Liver (tissue), 9 donors: ENCODE results near the gene FRMPD1. TPM values are rescaled to one million over a fixed set of nuclear protein-coding genes. Genes with fewer than 3 reads are reported as not detected.

Experiments used
- DNase-seq: peaks from one replicate; pipeline ENCODE4 v3.0.0-alpha.2; 2017; ENCODE audit warnings: low spot score
- H3K27ac ChIP-seq, 2 donors: one replicate each; pipeline ENCODE4 v1.7.0; 2013; ENCODE audit warnings: inconsistent platforms in 2 of 2, low read length in 2 of 2, control low read depth in 1 of 2, low read depth in 1 of 2, mild to moderate bottlenecking in 1 of 2
- H3K27me3 ChIP-seq, 4 donors: one replicate each; pipeline versions ENCODE4 v1.6.1 to v1.7.0; 2013; ENCODE audit warnings: low read length in 3 of 4, inconsistent platforms in 1 of 4, mild to moderate bottlenecking in 1 of 4, moderate library complexity in 1 of 4; ENCODE audit not compliant: control insufficient read depth in 4 of 4, insufficient read depth in 4 of 4
- H3K36me3 ChIP-seq, 4 donors: one replicate each; pipeline versions ENCODE4 v1.6.1 to v1.7.0; 2013; ENCODE audit warnings: low read length in 3 of 4, mild to moderate bottlenecking in 3 of 4, low read depth in 1 of 4, moderate library complexity in 1 of 4; ENCODE audit not compliant: control insufficient read depth in 4 of 4, insufficient read depth in 3 of 4
- H3K4me1 ChIP-seq, 4 donors: one replicate each; pipeline versions ENCODE4 v1.6.1 to v1.7.0; 2013; ENCODE audit warnings: low read length in 3 of 4, mild to moderate bottlenecking in 3 of 4, moderate library complexity in 1 of 4; ENCODE audit not compliant: control insufficient read depth in 4 of 4, insufficient read depth in 4 of 4
- H3K4me3 ChIP-seq, 3 donors: one replicate each; pipeline versions ENCODE4 v1.6.1 to v1.7.0; 2013; ENCODE audit warnings: low read length in 3 of 3, control low read depth in 1 of 3, low read depth in 1 of 3, mild to moderate bottlenecking in 1 of 3
- H3K9ac ChIP-seq, 2 donors: one replicate each; pipeline ENCODE4 v1.7.0; 2013; ENCODE audit warnings: low read length in 2 of 2, mild to moderate bottlenecking in 2 of 2, moderate library complexity in 2 of 2, control low read depth in 1 of 2, low read depth in 1 of 2
- H3K9me3 ChIP-seq, 4 donors: one replicate each; pipeline versions ENCODE4 v1.6.1 to v1.7.0; 2013; ENCODE audit warnings: low read length in 3 of 4; ENCODE audit not compliant: control insufficient read depth in 4 of 4
- FOXA2 ChIP-seq: IDR thresholded peaks from 2 replicates; pipeline ENCODE4 v1.6.1; 2016; ENCODE audit warnings: antibody characterized with exemption
- GABPA ChIP-seq, 2 donors: IDR thresholded peaks in 1 of 2; conservative IDR thresholded peaks in 1 of 2; 2 replicates each; pipeline ENCODE4 v1.6.1; 2016; ENCODE audit warnings: antibody characterized with exemption in 2 of 2, mild to moderate bottlenecking in 1 of 2, moderate library complexity in 1 of 2
- HNF4A ChIP-seq, 2 donors: conservative IDR thresholded peaks; 2 replicates each; pipeline ENCODE4 v1.6.1; 2016; ENCODE audit warnings: antibody characterized with exemption in 2 of 2, mild to moderate bottlenecking in 2 of 2
- HNF4G ChIP-seq: IDR thresholded peaks from 2 replicates; pipeline ENCODE4 v1.6.1; 2016; ENCODE audit warnings: antibody characterized with exemption
- JUND ChIP-seq, 2 donors: IDR thresholded peaks; 2 replicates each; pipeline ENCODE4 v1.6.1; 2016; ENCODE audit warnings: antibody characterized with exemption in 2 of 2
- RAD21 ChIP-seq, 2 donors: IDR thresholded peaks; 2 replicates each; pipeline ENCODE4 v1.6.1; 2016; ENCODE audit warnings: antibody characterized with exemption in 2 of 2, mild to moderate bottlenecking in 2 of 2
- RXRA ChIP-seq, 2 donors: IDR thresholded peaks; 2 replicates each; pipeline ENCODE4 v1.6.1; 2017 to 2018; ENCODE audit warnings: antibody characterized with exemption in 2 of 2, mild to moderate bottlenecking in 1 of 2
- SP1 ChIP-seq: IDR thresholded peaks from 2 replicates; pipeline ENCODE4 v1.6.1; 2018; ENCODE audit warnings: antibody characterized with exemption, mild to moderate bottlenecking
- TAF1 ChIP-seq: conservative IDR thresholded peaks from 2 replicates; pipeline ENCODE4 v1.6.1; 2016; ENCODE audit warnings: antibody characterized with exemption, mild to moderate bottlenecking
- YY1 ChIP-seq: IDR thresholded peaks from 2 replicates; pipeline ENCODE4 v1.6.1; 2016; ENCODE audit warnings: antibody characterized with exemption, mild to moderate bottlenecking
- WGBS: extraction: QIAGEN DNeasy Blood & Tissue Kit; methylation state at CpG from one replicate; pipeline ENCODE4 v1.1.7; 2013; 5-methylcytosine and 5-hydroxymethylcytosine counted together
- polyA plus RNA-seq, 2 donors: library from polyadenylated mRNA; stranded (reverse) in 1 of 2; unstranded in 1 of 2; fragments of 200-250 nt in 1 of 2; fragments of >200 nt in 1 of 2; fragmentation: Nextera tagmentation in 1 of 2; extraction: Ambion mirVana in 1 of 2; gene quantifications; one replicate each; pipeline versions ENCODE4 v1.2.1 to v1.2.3, GENCODE V29; 2013 to 2015
- total RNA-seq, 2 donors: library from RNA; depleted of rRNA; stranded (reverse); fragments of >200 nt; gene quantifications; one replicate each; pipeline ENCODE4 v1.2.3, GENCODE V29; 2014
- TF ChIP-seq, protein P1 (sequence below): IDR thresholded peaks from 2 replicates; pipeline ENCODE4 v1.6.1; 2016; ENCODE audit warnings: antibody characterized with exemption
- TF ChIP-seq, protein P2 (sequence below): IDR thresholded peaks from 2 replicates; pipeline ENCODE4 v1.6.1; 2016; ENCODE audit warnings: antibody characterized with exemption
- TF ChIP-seq, protein P3 (sequence below): fragments of 150-350 bp; IDR thresholded peaks from 2 replicates; pipeline ENCODE4 v1.5.1; 2017; ENCODE audit warnings: improper control_type of control experiment, low read depth, low read length; ENCODE audit not compliant: missing input control
- TF ChIP-seq, protein P4 (sequence below): IDR thresholded peaks from 2 replicates; pipeline ENCODE4 v1.6.1; 2016; ENCODE audit warnings: antibody characterized with exemption
- donor health status: healthy.
- donor health status: healthy.
- donor health status: healthy.
- donor health status: healthy.
- donor health status: healthy.

Gene FRMPD1
- total and polyA plus RNA-seq, 4 donors, result 0.06 to 1.8 (median 0.17) TPM

DNA sequence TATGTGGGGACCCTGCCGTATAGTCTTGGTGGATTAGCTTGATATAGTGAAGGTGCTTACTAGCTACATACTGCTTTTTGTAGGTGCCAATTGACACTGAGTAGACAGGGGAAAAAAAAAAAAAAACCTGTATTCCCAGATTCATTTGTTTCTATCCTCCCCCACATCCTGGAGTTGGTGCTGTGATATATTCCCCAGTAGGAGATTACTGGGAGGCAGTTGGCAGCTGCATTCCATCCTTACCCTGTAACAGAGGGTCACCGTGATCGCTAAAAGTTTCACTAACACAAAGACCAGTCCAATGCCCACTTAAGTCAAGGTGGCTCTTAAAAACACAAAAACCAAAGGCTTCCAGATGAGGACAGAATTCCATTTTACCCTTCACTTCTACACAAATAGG is 30.9 kb upstream of the FRMPD1 start:
- no peak overlapping the region for H3K27ac ChIP-seq
- no peaks in the 10 kb centered on the region for H3K36me3 ChIP-seq
- no peak overlapping the region for H3K9ac ChIP-seq
- TF ChIP-seq, protein P1, sequence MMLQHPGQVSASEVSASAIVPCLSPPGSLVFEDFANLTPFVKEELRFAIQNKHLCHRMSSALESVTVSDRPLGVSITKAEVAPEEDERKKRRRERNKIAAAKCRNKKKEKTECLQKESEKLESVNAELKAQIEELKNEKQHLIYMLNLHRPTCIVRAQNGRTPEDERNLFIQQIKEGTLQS, result no peak
- TF ChIP-seq GABPA (IDR thresholded peaks at IDR 0.05 in 1 of 2, conservative IDR thresholded peaks at IDR 0.05 in 1 of 2) (no peak), TAF1 (no peak), RAD21 (IDR thresholded peaks at IDR 0.05) (no peak), YY1 (no peak), FOXA2 (no peak), HNF4G (no peak), JUND (IDR thresholded peaks at IDR 0.05) (no peak)
- TF ChIP-seq, protein P2, sequence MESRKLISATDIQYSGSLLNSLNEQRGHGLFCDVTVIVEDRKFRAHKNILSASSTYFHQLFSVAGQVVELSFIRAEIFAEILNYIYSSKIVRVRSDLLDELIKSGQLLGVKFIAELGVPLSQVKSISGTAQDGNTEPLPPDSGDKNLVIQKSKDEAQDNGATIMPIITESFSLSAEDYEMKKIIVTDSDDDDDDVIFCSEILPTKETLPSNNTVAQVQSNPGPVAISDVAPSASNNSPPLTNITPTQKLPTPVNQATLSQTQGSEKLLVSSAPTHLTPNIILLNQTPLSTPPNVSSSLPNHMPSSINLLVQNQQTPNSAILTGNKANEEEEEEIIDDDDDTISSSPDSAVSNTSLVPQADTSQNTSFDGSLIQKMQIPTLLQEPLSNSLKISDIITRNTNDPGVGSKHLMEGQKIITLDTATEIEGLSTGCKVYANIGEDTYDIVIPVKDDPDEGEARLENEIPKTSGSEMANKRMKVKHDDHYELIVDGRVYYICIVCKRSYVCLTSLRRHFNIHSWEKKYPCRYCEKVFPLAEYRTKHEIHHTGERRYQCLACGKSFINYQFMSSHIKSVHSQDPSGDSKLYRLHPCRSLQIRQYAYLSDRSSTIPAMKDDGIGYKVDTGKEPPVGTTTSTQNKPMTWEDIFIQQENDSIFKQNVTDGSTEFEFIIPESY, result no peak
- DNase-seq, result no peak
- no peaks in the 10 kb centered on the region for H3K9me3 ChIP-seq
- 92% methylated on average over 3 of the region's 3 CpGs for WGBS
- H3K27me3 ChIP-seq, result no peaks in the 10 kb centered on the region
- H3K4me1 ChIP-seq, result no peaks in the 10 kb centered on the region
- H3K4me3 ChIP-seq, result no peak overlapping the region

DNA sequence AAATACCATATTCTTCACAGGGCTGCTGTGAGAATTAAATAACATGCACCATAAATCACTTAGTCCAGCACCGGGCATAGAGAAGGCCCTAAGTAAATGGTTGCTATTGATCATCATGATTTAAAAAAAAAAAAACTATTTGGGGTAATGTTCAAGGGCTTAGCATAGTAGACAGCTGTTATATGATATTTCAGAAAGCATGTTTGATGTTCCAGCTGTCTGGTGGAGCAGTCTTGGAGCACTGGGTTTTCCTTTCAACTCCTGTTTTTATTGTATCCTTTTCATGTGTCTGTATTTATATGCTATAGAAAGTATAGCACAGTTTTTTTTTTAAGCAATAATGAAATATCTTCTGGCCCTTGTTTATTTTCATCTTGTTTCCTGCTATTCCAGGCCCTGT is 30.4 kb upstream of the FRMPD1 start:
- TF ChIP-seq HNF4G, result no peak
- TF ChIP-seq HNF4A (conservative IDR thresholded peaks at IDR 0.05), result no peak
- TF ChIP-seq TAF1, result no peak
- TF ChIP-seq FOXA2, result no peak
- TF ChIP-seq RXRA (IDR thresholded peaks at IDR 0.05), result no peak
- TF ChIP-seq, protein P3, sequence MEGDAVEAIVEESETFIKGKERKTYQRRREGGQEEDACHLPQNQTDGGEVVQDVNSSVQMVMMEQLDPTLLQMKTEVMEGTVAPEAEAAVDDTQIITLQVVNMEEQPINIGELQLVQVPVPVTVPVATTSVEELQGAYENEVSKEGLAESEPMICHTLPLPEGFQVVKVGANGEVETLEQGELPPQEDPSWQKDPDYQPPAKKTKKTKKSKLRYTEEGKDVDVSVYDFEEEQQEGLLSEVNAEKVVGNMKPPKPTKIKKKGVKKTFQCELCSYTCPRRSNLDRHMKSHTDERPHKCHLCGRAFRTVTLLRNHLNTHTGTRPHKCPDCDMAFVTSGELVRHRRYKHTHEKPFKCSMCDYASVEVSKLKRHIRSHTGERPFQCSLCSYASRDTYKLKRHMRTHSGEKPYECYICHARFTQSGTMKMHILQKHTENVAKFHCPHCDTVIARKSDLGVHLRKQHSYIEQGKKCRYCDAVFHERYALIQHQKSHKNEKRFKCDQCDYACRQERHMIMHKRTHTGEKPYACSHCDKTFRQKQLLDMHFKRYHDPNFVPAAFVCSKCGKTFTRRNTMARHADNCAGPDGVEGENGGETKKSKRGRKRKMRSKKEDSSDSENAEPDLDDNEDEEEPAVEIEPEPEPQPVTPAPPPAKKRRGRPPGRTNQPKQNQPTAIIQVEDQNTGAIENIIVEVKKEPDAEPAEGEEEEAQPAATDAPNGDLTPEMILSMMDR, result no peak
- no peak for TF ChIP-seq GABPA (IDR thresholded peaks at IDR 0.05 in 1 of 2, conservative IDR thresholded peaks at IDR 0.05 in 1 of 2)
- TF ChIP-seq, protein P4, sequence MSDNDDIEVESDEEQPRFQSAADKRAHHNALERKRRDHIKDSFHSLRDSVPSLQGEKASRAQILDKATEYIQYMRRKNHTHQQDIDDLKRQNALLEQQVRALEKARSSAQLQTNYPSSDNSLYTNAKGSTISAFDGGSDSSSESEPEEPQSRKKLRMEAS, result no peak
- no peak for TF ChIP-seq YY1
- no peak for TF ChIP-seq JUND (IDR thresholded peaks at IDR 0.05)
- no peak for TF ChIP-seq RAD21 (IDR thresholded peaks at IDR 0.05)
- TF ChIP-seq SP1, result no peak
- no peak for DNase-seq
- no peaks in the 10 kb centered on the region for H3K36me3 ChIP-seq
- 95% methylated on average over 1 of the region's 1 CpG for WGBS
- H3K9me3 ChIP-seq, result no peaks in the 10 kb centered on the region
- no peak overlapping the region for H3K4me3 ChIP-seq
- no peaks in the 10 kb centered on the region for H3K27me3 ChIP-seq
- H3K27ac ChIP-seq, result no peak overlapping the region
- H3K4me1 ChIP-seq, result no peaks in the 10 kb centered on the region
- H3K9ac ChIP-seq, result no peak overlapping the region
